Tongue (tissue), 2 donors: ENCODE data around the gene PSMD11. TPM values are rescaled to one million over a fixed set of nuclear protein-coding genes. Genes with fewer than 3 reads are reported as not detected.
A peak's percentile ranks its signal among the peaks of the same experiment; 100 is the strongest.
"Not testable (repeated sequence)": the region's sequence is repeated elsewhere in the genome, so short reads cannot be mapped to it uniquely, and the experiment has no call there.

ENCODE experiments used
- DNase-seq: peaks from one replicate; pipeline ENCODE4 v3.0.0-alpha.2; 2015
- total RNA-seq: library from RNA; depleted of rRNA; stranded (reverse); fragments of >200 nt; gene quantifications from one replicate; pipeline ENCODE4 v1.2.3, GENCODE V29; 2014

Gene PSMD11
- total RNA-seq = 94.2 TPM

GRCh38 chr17:32444301-32445073 lies at the start of gene PSMD11:
TSS of gene PSMD11 (plus strand) at chr17:32444510. CDS start at chr17:32444524, 14 bp downstream.
- peak; percentile 99 for DNase-seq

GRCh38 chr17:32396343-32396742 lies 48.0 kb upstream of the PSMD11 start:
- DNase-seq = no peak

DNA sequence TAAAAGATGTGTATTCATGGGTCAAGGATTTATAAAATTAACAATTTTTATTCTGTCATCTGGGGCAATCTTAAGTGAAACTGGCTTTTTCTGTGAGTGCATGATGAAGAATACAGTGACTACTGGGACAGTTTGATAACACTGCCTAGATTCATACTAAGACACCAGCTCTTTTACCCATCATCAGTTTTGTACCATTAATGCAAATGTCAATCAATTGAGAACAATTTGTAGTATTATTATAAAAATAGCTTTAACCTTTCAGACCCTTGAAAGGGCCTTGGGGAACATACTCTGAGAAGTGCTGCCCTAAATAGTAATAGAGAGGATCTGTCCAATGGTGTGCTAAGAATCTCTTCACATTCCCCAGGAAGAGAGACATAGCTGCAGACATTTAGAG lies 45.4 kb upstream of the PSMD11 start:
- no peak for DNase-seq

DNA sequence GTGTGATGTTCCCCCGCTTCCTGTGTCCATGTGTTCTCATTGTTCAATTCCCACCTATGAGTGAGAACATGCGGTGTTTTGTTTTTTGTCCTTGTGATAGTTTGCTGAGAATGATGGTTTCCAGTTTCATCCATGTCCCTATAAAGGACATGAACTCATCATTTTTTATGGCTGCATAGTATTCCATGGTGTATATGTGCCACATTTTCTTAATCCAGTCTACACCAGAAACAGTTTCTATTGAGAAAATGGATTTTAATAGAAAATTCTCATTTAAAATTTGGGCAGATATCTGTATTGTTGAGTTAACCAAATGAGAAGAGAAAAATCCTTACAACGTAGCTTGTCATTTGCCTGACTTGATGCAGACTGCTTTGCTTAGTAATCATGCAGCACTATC lies 34.2 kb upstream of the PSMD11 start:
- DNase-seq = not testable (repeated sequence)

DNA sequence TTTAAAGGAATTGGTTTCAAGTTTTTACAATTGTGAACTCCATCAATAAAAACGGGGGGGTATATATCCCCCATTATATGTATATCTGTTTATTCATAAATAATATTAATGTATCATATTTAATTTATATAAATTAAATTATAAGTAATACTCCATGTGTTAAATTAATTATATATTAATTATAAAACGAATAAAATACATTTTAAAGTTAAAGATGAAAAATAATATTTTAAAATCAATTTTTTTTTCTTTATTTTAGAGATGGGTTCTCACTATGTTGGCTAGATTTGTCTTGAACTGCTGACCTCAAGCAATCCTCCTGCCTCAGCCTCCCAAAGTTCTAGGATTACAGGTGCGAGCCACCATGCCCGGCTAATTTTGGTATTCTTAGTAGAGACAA lies 17.4 kb upstream of the PSMD11 start:
- DNase-seq = no peak

DNA sequence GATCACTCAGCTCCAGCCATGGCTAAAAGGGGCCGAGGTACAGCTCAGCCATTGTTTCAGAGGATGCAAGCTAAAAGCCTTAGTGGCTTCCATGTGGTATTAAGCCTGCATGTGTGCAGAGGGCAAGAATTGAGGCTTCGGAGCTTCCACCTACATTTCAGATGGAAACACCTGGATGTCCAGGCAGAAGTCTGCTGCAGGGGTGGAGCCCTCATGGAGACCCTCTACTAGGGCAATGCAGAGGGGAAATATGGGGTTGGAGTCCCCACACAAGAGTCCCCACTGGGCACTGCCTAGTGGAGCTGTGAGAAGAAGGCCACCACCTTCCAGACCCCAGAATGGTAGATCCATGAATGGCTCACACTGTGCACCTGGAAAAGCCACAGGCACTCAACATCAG lies 14.7 kb upstream of the PSMD11 start:
- no peak for DNase-seq

GRCh38 chr17:32440722-32441121 lies 3.6 kb upstream of the PSMD11 start:
- no peak for DNase-seq

DNA sequence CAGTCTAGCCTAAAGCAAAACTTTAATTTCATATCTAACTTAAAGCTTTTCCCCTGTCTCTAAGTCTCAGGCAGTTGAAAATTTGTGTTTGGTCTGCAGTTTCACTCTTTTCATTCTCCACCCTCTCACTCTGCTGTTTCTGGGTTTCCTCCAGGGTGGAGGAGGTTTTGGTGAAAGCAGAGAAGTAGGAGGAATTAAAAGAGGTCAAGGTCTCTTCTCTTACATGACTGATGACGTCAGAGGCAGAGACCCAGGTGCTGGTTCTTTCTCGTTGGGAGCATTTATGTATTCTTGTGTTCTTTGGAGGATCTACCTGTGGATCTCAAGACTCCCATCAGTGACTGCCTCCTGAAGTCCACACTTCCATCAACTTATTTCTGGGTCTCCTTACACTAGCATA lies 2.4 kb upstream of the PSMD11 start:
- no peak for DNase-seq

GRCh38 chr17:32443827-32444300 lies 446 bp upstream of the PSMD11 start:
- DNase-seq = no peak

- peak; percentile 43 for DNase-seq
Measured at GRCh38 chr17:32445074-32445415, 735 bp downstream of the PSMD11 start.

DNA sequence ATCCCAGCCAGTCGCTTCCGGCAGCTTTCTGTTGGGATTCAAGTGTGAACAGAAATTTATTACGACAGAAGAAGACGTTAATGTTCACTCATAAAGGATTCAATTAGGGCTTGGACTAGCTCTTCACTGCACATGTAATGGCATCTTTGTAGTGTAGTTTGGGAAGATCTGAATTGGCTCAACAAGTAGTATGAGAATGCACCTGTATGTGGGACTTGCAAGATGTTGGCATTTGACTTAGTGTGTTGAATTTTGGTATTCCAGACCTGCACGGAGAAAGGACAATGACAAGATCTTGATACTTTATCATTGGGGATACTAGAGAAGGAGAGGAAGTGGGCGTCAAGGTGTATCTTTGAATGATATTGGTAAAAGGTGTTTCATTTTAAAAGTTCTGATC lies 1.2 kb downstream of the PSMD11 start:
- no peak for DNase-seq

- no peak for DNase-seq
Measured at GRCh38 chr17:32445971-32446370, 1.7 kb downstream of the PSMD11 start.

DNA sequence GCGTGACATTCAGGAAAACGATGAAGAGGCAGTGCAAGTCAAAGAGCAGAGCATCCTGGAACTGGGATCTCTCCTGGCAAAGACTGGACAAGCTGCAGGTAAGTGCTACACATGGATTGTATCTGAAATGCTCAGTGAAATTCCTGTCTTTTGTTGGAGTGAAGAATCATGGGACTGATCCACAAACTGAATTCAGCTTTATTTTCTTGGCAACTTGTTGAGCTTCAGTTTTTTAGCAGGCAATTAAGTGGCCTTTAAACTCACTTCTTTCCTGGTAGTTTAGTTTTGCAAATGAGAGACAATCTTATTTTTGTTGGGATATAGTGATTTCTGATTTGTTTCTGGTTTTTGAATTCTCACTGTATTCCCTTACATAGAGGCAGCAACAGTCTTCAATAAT lies 2.6 kb downstream of the PSMD11 start:
- DNase-seq = no peak

DNA sequence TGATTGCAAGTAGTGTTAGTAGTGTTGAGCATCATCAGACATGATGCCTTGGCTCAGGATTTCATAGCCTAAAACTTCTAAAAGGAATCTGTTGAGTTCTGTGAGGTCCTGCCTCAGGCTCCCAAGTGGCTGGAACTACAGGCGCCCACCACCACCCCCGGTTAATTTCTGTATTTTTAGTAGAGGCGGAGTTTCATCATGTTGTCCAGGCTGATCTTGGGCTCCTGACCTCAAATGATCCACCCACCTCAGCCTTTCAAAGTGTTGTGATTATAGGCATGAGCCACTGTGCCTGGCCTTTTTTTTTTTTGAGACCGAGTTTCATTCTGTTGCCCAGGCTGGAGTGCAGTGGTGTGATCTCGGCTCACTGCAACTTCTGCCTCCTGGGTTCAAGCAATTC lies 5.7 kb downstream of the PSMD11 start:
- no peak for DNase-seq

DNA sequence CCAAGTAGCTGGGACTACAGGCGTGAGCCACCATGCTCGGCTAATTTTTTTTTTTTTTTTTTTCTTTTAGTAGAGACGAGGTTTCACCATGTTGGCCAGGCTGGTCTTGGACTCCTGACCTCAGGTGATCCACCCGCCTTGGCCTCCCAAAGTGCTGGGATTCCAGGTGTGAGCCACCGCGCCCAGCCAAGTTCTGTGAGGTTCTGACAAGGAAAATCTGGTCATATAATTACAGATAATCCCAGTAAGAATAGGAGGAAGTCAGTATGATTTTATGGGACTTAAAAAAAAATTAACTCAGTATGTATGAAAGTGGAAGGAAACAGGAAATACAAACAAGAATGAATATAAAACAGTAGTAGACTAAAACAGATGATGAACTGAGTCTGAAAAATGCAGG lies 6.1 kb downstream of the PSMD11 start:
- DNase-seq = not testable (repeated sequence)

DNA sequence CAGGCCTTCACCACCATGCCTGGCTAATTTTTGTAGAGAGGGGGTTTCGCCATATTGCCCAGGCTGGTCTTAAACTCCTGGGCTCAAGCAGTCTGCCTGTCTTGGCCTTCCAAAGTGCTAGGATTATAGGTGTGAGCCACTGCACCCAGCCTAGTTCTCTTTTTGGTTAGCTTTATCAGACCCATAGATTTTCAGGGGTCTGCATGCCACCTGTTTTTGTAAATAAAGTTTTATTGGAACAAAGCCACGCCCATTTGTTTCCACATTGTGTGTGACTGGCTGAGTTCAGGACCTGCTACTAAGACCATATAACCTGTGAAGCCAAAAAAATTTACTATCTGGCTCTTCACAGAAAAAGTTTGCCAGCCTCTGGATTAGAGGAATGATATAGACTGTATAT lies 7.6 kb downstream of the PSMD11 start:
- no peak for DNase-seq

DNA sequence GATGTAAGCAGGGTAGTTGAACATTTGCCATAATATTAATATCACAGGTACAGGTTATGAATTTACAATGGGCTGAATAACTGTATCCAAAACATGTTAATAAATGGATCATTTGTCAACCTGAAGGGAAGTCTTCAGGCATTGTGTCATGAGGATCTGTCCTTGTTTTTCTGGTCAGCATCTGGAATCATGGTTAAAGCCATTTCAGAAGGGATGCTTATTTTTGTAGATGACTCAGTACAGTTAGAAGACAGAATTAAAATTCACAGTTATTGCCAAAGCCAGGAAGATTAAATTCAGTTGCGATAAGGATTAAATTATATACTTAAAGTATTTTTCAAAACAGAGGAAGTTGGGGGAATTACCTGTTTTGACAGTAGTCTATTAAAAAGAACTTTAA lies 8.0 kb downstream of the PSMD11 start:
- DNase-seq = no peak

DNA sequence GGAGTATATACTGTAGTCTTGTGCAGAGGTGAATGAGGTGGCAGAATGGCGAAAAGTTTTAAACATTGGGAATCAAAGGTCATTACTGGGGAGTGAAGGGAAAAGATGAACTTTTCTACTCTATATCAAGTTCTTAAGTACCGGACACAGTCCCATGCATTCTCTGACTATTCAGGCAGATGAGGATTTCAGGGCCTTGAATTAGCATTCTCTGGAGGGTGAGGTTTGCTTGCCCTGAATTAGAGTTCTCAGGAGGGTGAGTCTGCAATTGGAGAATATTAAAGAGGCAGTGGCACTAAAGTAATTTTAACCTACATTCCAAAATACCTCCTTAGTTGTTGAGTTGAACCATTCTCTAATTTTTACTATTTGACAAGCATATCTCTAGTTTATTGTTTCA lies 9.1 kb downstream of the PSMD11 start:
- no peak for DNase-seq

DNA sequence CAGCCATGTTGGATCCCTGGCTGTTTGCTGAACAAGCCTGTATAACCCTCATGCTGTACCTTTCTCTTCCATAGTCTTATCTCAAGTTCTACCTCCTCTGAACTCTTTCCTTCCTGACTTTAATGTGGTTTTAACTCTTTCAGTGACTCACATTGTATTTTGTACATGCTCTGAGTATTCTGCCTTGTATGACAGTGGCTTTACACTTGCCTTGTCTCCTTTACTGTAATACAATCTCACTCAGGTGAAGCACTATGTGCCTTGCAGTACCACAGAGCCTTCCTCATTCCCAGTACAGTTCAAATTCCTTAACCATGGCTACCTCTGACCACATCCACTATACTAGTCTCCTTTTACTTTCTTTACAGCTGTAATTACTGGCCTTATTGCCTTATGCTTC lies 14.1 kb downstream of the PSMD11 start:
- DNase-seq = no peak

- no peak for DNase-seq
Measured at GRCh38 chr17:32460054-32460453, 15.7 kb downstream of the PSMD11 start.

DNA sequence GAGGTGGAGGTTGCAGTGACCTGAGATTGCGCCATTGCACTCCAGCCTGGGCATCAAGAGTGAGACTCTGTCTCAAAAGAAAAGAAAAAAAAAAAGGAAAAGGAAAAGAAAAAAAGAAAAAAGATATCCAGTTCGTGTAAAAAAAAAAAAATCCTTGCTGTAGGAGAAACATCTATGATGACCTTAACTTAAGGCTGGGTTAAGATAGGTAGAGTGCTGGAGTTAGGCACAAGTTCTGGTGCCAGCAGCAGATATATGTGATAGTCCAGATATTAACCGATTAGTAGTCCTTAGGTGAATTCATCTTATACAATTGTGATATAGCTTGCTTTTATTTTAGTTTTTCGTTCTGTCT lies 17.2 kb downstream of the PSMD11 start:
- DNase-seq = no peak

GRCh38 chr17:32461853-32462617 lies 17.7 kb downstream of the PSMD11 start:
- peak; percentile 61 for DNase-seq

DNA sequence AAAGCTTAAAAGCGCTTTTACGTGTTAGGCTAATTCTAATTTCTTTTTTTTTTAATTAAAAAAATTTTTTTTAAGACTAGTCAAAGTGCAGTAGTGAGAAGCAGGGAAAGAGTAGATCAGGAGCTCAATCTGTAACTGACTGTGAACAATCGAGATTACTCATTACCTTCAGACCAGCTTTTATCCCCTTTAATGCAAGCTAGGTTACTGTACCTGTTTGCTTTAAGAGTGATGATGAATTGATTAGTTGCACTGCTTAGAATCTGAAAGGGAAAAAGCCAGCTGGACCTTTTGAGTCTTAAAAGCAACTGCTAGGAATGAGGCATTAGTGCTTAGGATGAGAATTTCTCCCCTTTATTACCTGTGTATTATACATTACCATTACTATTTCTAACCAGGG lies 19.0 kb downstream of the PSMD11 start:
- no peak for DNase-seq

DNA sequence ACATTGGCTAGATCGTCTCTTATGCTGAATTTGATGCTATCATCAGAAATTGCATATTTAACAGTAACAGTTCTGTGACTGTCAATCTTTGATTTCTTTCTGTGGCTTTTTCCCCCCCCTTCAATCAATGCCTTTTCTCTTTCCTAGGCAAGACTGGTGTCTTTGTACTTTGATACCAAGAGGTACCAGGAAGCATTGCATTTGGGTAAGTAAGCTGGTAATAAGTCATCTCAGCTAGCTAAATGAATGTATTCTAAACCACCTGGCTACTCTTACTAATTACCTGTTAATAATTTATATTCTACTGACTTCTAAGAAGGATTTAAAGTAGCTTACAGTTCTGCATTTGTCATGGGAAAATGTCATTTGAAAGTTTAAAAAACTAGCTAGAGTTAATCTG lies 20.1 kb downstream of the PSMD11 start:
- DNase-seq = no peak
